HG02759 (cell line): ENCODE measurements around the gene SLC6A18.

ENCODE experiments used
- ATAC-seq: cut with Tn5 transposase; IDR thresholded peaks from one replicate; pipeline ENCODE4 v1.9.1; 2021; ENCODE audit warnings: mild to moderate bottlenecking, moderate library complexity; ENCODE audit not compliant: unreplicated experiment

The SLC6A18 gene

DNA sequence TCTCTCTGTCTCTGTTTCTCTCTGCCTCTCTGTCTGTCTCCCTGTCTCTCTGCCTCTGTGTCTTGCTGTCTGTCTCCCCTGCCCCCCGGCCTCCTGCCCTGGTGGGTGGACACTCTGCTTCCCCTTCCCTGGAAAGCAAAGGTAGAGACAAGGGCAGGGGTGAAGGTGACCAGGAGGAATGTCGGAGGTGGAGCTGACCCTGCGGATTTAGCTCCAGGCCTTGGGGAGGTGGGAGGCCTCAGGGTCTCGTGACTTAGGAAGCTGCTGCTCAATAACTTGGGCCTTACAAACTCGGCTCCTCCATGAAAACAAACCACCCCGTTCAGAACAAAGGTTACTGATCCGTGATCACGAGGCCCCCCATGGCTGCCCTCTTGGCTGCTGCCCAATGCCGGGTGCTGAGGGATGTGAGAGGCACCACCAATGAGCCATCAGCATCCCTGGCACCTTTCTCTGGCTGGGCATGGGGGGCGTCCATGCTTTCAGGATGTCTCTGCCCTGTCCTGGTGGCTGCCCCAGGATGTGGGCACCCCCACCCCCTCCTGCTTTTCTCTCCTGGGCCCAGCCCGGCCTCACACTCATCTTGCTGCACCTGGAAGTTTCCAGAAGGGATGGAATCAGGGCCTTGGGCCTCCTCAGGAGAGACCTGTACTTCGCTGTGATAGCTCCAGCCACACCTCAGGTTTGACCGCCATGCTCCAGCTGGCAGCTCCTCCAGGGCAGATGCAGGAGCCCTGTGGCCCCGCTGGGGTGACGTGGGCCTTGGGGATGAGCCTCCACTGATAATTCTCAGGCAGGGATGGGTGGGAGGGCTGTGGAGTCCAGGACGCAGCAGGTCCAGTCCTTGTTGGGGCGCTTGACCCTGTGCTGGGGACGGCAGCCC, 38.6 kb upstream of the SLC6A18 start:
- ATAC-seq: no peak

DNA sequence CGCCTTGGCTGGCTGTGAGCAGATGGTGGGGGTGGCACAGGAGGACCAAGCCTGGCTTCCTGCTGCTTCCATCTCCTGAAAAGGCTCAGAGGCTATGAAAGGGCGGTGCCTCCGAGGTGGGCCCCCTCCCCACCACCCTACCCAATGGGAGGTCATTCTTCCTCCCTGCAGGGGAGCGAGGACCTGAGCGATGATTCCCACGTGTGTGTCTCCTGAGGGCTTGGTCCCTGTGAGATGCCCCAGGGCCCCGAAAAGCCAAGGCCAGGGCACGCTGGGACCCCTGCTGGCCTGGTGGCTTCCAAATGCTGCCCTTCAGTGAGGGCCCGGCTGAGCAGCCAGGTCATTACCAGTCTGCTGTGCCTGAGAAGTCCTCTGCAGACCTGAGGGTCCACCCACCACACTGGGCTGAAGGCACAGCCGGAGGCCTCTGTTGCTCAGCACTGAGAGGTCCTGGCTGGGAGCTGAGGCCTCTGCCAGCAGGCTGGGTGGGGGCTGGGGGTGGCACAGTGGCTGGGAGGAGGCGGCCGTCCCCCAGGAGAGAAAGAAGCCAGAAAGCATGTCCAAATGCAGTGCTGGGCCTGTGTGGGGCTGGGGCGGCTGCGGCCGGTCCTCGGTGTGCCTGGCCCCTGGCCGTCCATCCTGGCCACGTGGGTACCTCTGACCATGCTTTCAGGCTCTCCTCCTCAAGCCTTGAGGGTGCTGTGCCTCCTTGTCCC, 37.8 kb upstream of the SLC6A18 start:
- ATAC-seq: no peak

DNA sequence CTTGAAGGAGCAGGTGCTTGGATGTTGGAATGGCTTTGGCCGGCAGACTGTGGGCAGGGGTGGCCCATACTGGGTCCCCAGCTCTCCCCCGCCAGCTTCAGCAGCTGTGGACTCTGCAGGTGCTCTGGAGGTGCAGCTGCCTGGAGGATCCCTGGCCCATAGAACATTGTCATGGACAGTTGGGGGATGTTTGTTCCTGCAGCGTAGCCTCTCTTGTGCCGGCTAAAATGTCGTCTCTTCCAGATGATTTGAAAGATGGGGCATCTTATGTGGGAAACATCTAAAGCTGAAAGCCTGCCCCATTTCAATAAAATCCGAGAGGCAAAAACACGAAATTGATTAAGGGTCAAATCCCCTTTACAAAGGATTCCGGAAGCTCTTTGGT, 37.2 kb upstream of the SLC6A18 start:
- no peak for ATAC-seq

DNA sequence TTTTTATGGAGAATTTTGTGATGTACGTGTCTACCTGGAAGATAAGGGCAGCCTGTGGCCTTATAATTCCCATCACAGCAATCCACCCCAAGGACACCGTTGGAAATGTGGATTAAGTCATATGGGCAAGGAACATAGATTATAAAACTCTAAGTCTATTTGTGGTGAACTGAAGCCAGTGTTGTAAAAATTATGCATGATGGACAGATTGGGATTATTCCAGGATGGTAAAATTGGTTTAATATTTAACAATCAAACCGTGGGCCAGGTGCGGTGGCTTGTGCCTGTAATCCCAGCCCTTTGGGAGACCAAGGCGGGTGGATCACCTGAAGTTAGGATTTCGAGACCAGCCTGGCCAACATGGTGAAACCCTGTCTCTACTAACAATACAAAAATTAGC, 36.7 kb upstream of the SLC6A18 start:
- no peak for ATAC-seq

DNA sequence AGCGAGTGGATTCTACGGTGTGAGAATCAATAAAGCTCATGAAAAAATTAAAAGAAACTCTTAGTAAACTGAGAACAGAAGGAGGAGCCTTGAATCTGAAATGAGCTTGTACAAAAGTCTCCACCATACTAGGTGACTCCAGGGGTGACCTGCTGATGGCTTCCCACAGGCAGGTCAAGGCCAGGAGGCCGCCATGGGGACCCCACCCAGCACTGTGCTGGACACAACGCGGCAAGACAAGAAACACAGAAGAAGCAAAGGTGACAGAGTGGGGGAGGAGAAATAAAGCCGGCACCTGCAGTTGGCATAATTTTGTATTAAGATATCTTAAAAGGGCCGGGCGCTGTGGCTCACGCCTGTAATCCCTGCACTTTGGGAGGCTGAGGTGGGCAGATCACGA, 35.9 kb upstream of the SLC6A18 start:
- ATAC-seq: no peak

DNA sequence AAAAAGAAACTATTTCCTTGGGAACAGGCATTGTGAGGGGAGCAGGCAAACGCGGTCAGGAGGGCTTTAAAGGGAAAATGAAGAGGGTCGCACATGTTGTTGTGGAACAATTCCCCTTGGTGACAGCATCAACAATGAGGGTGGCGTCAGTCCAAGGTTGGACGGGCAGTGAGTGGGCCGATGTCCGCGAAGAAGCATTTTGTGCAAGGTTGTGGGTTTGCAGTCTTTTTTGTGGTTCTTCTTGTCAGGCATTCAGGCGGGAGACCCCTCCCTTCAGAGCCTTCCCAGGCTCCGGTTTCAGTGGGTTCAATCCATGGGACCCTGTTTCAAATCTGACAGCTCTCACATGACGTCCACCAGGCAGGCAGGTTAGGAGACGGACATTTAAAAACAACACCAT, 34.9 kb upstream of the SLC6A18 start:
- no peak for ATAC-seq

DNA sequence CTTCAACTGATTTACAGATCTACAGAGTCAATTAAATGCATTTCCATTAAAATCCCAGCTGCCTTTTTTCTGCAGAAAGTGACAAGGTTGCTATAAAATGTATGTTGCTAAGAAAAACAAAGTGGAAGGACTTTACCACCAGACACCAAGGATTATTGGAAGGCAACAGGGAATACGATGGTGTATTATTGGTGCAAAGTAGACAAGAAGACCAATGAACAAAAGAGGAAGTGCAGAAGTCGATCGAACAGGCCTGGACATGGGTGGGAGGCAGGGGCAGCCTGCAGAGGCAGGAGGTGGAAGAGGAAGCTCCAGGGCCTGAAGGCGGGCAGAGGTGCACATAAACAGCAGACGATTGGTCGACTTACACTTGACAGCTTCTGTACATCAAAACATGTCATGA, 34.3 kb upstream of the SLC6A18 start:
- no peak for ATAC-seq

DNA sequence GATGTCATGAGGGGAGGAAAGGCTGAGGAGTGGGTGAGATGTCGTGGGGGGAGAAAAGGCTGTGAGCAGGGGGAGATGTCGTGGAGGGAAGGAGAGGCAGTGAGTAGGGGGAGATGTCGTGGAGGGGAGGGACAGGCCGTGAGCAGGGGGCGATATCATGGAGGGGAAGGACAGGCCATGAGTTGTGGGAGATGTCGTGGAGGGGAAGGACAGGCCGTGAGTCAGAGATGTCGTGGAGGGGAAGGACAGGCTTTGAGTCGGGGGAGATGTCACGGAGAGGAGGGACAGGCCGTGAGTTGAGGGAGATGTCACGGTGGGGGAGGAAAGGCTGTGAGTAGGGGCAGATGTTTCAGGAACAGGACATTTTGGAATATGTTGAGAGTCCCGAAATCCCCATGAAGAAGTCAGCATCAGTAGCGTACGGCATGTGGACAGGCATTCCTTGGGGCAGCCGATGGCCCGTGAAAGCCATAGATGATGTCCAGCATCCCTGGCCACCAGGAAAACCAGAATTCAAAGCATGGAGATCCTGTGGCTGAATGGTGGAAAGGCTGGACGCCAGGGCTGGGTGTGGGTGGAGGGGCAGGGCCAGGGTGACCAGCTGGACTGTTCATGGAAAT, 32.1 kb upstream of the SLC6A18 start:
- ATAC-seq: no peak

DNA sequence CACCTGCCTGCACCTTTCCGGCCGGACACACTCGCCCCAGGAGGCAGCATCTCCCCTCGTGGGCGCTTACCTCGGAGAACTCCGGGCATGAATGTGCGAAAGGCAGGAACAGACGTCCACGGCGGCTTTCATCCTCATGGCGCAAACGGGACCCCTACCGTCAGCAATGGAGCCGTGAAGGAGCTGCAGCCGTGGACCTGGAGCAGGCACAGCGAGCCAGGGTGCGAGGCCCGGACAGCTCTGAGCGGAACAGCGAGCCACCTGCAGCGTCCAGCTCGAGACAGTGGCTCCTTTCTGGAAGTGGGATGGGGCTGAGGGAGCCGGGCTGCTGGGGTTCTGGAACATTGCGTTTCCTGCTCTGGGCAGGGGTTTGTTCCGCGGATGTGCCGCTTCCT, 31.6 kb upstream of the SLC6A18 start:
- no peak for ATAC-seq

DNA sequence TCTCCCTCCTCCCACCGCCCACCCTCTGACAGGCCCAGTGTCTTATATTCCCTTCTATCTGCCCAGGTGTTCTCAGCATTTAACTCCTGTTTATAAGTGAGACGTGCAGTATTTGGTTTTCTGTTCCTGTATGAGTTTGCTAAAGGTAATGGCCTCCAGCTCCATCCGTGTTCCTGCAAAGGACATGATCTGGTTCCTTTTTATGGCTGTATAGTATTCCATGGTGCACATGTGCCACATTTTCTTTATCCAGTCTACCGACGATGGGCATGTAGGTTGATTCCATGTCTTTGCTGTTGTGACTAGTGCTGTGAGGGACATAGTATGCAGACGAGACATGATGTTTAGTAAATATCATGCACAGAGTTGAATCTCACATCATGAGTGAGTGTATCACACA, 30.8 kb upstream of the SLC6A18 start:
- ATAC-seq: no peak

DNA sequence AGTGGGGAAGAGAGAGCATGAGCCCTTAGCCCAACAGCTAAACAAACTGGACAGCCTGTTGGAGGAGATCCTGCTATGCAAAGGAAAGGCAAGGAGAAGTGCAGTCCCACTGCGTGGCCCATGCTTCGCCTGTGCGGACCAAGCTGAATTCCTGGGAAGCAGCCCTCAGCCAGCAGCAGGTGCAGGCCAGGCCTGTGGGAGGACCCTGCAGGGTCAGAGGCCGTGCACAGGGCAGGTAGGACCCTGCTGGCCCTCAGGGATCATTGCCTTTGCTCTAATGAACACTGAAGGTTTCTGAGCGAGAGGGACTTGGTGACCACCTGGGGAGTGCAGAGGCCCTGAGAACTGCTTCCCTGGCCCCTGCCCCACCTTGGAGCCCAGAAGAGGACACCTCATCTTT, 29.7 kb upstream of the SLC6A18 start:
- no peak for ATAC-seq

DNA sequence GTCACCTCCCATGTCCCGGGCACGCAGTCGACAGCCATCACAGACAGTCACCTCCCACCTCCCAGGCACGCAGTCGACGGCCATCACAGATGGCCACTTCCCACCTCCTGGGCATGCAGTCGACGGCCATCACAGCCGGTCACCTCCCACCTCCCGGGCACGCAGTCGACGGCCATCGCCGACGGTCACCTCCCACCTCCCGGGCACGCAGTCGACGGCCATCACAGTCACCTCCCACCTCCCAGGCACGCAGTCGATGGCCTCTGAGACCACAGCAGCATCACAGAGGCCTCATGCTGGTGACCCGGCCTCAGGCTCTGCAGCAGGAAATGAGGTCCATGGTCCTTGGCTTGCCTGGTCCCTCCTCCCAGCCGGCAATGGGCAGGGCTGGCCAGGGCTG, 29.3 kb upstream of the SLC6A18 start:
- ATAC-seq: no peak

DNA sequence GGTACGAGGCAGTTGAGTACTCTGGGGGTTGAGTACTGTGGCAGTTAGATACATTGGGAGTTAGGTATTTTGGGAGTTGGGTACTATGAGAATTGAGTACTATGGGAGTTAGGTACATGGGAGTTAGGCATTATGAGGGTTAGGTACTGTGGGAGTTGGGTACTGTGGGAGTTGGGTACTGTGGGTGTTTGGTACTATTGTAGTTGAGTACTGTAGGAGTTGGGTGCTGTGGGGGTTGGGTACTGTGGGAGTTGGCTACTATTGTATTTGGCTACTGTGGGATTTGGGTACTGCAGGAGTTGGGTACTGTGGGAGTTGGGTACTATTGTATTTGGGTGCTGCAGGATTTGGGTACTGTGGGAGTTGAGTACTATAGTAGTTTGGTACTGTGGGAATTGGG, 28.6 kb upstream of the SLC6A18 start:
- ATAC-seq: no peak

DNA sequence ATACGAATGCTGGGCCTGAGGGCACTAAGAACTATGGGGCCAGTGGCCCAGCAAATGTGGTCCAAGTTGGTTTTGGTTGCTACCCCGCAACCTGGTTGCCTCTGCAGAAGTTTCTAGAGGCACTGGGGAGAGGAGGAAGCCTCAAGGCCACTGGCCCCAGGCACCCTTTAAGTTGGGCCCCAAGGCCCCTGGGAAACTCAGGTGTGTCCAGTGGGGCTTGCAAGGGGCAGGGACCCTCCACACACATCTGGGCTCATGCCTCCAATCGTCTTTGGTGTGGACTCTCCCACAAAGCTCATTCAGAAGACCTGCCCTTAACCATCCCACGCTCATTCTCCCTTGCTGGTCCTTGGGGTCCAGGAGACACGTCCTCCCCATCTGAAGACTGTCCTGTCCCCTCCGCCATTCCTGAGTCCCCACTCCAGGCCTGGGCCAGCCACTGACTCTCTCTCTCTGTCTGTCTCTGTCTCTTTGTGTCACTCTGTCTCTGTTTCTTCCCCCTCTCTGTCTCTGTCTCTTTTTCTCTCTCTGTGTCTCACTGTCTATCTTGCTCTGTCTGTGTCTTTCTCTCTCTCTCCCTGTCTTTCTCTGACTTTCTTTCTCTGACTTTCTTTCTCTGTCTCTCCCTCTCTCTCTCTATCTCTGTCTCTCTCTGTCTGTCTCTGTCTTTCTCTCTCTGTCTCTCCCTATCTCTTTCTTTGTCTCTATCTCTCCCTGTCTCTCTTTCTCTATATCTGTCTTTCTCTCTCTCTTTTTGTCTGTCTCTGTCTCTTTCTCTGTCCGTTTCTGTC, 27.1 kb upstream of the SLC6A18 start:
- ATAC-seq: no peak

DNA sequence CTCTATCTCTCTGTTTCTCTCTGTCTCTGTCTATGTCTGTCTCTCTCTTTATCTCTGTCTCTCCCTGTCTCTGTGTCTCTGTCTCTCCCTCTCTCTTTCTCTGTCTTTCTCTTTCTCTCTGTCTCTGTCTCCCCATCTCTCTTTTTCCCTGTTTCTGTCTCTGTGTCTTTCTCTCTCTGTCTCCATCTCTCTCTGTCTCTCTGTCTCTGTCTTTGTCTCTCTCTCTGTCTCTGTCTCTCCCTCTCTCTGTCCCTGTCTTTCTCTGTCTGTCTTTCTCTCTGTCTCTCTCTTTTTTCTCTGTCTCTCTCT, 25.9 kb upstream of the SLC6A18 start:
- ATAC-seq: no peak

DNA sequence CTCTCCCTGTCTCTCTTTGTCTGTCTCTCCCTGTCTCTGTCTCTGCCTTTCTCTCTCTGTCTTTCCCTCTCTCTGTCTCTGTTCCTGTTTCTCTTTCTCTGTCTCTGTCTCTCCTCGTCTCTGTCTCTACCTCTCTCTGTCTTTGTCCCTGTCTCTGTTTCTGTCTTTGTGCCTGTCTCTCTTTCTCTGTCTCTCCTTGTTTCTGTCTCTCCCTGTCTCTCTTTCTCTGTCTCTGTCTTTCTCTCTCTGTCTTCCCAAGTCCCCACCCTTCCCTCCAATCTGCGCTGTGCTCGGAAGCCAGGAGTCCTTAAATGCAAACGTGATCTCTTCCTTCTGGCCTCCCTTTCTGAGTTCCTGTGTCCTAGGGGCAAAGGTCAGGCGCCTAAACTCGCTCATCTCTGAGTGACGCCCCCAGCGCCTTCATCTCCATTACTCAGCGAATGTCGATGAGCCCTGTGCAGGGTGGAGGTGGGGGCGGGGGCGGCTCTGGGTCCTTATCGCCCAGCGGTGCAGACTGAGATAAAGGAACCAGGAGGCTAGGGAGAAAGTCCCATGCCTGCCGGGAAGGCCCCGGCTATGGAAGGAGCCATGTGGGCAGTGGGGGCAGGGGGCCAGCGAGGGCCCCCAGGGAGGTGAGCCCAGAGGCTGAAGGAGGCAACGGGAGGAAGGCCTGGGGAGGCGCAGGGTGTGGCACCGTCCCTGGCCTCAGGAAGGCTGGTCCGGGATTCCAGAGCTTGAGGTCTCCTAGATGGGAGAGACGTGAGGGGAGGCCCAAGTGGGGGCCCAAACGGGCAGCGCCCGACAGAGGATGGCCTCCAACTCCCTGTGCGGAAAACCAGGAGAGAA, 25.3 kb upstream of the SLC6A18 start:
- no peak for ATAC-seq

DNA sequence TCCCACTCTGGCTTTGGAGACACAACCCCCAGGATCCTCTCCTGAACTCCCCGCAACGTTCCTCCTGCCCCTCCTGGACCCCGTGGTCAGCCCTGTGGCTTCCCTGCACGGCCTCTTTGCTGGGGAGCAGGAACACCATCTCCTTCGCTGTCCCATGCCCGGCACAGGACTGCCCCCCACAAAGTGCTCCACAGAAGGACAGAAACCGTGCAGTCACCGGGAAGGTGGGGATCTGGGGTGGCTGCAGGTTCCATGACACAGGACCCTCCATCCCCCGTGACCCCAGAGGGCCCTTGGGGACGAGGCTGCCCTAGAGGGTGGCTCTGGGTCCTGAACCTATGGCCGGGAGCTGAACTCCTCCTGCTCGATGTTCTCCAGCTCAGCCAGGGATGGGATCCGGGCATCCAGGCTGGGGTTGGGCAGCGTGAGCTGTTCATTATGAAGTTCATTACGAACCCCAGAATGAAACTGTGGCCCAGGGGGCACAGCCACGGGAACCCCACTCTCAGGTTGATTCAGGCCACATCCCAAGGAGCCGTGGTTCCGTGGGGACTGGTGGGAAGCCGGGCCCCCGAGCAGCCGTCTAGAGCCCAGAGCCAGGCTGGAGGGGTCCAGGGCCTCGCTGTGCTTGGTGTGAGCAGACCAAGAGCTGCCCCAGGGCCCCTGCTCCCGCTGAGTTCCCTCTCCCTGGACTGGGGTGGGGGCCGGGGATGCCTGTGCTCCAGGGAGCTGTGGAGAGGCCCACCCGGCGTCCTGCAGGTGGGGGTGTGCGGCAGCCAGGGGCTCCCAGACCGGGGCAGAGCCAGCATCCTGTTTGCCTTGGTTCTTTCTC, 24.5 kb upstream of the SLC6A18 start:
- no peak for ATAC-seq

DNA sequence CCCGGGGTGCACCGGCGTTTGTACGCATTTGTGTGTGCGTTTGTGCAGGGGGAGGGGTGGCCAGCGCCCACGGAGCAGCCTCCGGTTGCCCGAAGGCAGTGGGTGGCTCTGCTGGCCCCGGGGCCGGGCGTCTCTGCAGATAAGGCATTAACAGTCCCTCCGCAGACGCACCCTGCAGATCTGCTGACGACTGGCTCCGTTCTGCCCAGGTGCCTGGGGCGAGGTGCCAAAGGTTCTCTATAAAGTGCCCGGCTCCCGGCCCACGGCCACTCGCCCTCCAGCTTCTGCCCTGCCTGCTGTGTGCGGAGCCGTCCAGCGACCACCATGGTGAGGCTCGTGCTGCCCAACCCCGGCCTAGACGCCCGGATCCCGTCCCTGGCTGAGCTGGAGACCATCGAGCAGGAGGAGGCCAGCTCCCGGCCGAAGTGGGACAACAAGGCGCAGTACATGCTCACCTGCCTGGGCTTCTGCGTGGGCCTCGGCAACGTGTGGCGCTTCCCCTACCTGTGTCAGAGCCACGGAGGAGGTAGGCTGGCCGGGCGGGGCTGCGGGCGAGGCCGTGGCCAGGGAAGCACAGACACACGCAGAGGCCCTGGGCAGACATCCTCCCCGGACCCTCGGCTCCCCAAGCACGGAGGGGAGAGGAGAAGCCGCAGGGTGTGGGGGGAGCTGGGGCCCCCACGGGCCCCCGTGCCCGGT, 23.7 kb upstream of the SLC6A18 start, which contains the start of gene SLC6A19:
TSS of gene SLC6A19 (plus strand) at position 269 of the 699 bp plus-strand sequence. CDS start at position 325, 56 bp downstream.
- no peak for ATAC-seq
